DOHH2 (cell line): ENCODE results near the gene STON1.
"Not testable (repeated sequence)": the region's sequence is repeated elsewhere in the genome, so short reads cannot be mapped to it uniquely, and the experiment has no call there.

Experiments
- H3F3A ChIP-seq: fragments of 200-600 bp; sonication (generic), shearing (Covaris generic); 2 replicates; pipeline ENCODE4 v1.6.0; 2016; ENCODE audit warnings: antibody characterized with exemption, mild to moderate bottlenecking; ENCODE audit not compliant: control insufficient read depth, insufficient read depth
- H3K27ac ChIP-seq: fragments of 200-600 bp; sonication (generic); 2 replicates; pipeline ENCODE4 v1.5.1; 2014; ENCODE audit warnings: low read depth, mild to moderate bottlenecking, low read length, moderate library complexity
- H3K27me3 ChIP-seq: fragments of 200-600 bp; sonication (generic); 2 replicates; pipeline ENCODE4 v1.6.1; 2014; ENCODE audit warnings: mild to moderate bottlenecking, low read length, mixed read lengths; ENCODE audit not compliant: control insufficient read depth
- H3K36me3 ChIP-seq: fragments of 200-600 bp; sonication (generic); 2 replicates; pipeline ENCODE4 v1.6.1; 2014; ENCODE audit warnings: mild to moderate bottlenecking, low read length, moderate library complexity, mixed read lengths; ENCODE audit not compliant: control insufficient read depth
- H3K4me1 ChIP-seq: fragments of 200-600 bp; sonication (generic); 2 replicates; pipeline ENCODE4 v1.6.1; 2014; ENCODE audit warnings: mild to moderate bottlenecking, low read length, mixed read lengths; ENCODE audit not compliant: control insufficient read depth
- H3K4me2 ChIP-seq: fragments of 200-600 bp; sonication (generic); 2 replicates; pipeline ENCODE4 v1.6.0; 2014; ENCODE audit warnings: mild to moderate bottlenecking, low read length, moderate library complexity
- H3K4me3 ChIP-seq: fragments of 200-600 bp; sonication (generic); 2 replicates; pipeline ENCODE4 v1.5.1; 2014; ENCODE audit warnings: mild to moderate bottlenecking, low read length, mixed read lengths
- H3K79me2 ChIP-seq: fragments of 200-600 bp; sonication (generic); 2 replicates; pipeline ENCODE4 v1.6.1; 2014; ENCODE audit warnings: mild to moderate bottlenecking, low read length, mixed read lengths; ENCODE audit not compliant: control insufficient read depth
- H3K9me2 ChIP-seq: fragments of 200-600 bp; sonication (generic); replicated peaks from 2 replicates; pipeline ENCODE4 v1.6.1; 2014; ENCODE audit warnings: mild to moderate bottlenecking, low read length, mixed read lengths; ENCODE audit not compliant: control insufficient read depth
- H3K9me3 ChIP-seq: fragments of 200-600 bp; sonication (generic); 2 replicates; pipeline ENCODE4 v1.6.1; 2014; ENCODE audit warnings: antibody characterized with exemption, low read length, mixed read lengths; ENCODE audit not compliant: control insufficient read depth, insufficient read depth
- H4K20me1 ChIP-seq: fragments of 200-600 bp; sonication (generic); 2 replicates; pipeline ENCODE4 v1.6.0; 2014; ENCODE audit warnings: low read depth, mild to moderate bottlenecking, antibody characterized with exemption, low read length, moderate library complexity; ENCODE audit not compliant: control insufficient read depth, insufficient read depth
- CTCF ChIP-seq: fragments of 200-600 bp; sonication (generic); IDR thresholded peaks from one replicate; pipeline ENCODE4 v1.5.1; 2014; ENCODE audit warnings: antibody characterized with exemption, mild to moderate bottlenecking, low read depth, low read length; ENCODE audit not compliant: poor library complexity, severe bottlenecking
- EZH2phosphoT487 ChIP-seq: fragments of 200-600 bp; sonication (generic); IDR thresholded peaks from 2 replicates; pipeline ENCODE4 v1.6.1; 2017; ENCODE audit warnings: borderline replicate concordance, mild to moderate bottlenecking, antibody characterized with exemption, low read length, moderate library complexity, mixed read lengths

The STON1 gene

GRCh38 chr2:48620604-48621003 lies 90.7 kb downstream of the STON1 start:
- Histone ChIP-seq H3K4me1 (no peaks in the 10 kb centered on the region), H3K27me3 (no peaks in the 10 kb centered on the region), H3K36me3 (no peaks in the 10 kb centered on the region), H3K9me2 (no peaks in the 10 kb centered on the region), H3K9me3 (no peaks in the 10 kb centered on the region), H4K20me1 (no peaks in the 10 kb centered on the region), H3K4me3 (no peak overlapping the region), H3K4me2 (no peak overlapping the region), H3K79me2 (no peaks in the 10 kb centered on the region), H3K27ac (no peak overlapping the region), H3F3A (no peaks in the 10 kb centered on the region)
- TF ChIP-seq CTCF = no peak
- no peak for TF ChIP-seq EZH2phosphoT487

- not testable (repeated sequence) for H3K36me3 ChIP-seq, H3K27me3 ChIP-seq, H3K79me2 ChIP-seq, H4K20me1 ChIP-seq, H3F3A ChIP-seq, H3K4me1 ChIP-seq, H3K4me2 ChIP-seq, H3K9me3 ChIP-seq, H3K27ac ChIP-seq, H3K4me3 ChIP-seq, H3K9me2 ChIP-seq
These were observed 92.7 kb downstream of the STON1 start for GRCh38 chr2:48622691-48623090.

- Histone ChIP-seq H3K27ac (no peak overlapping the region), H3K27me3 (no peaks in the 10 kb centered on the region), H4K20me1 (no peaks in the 10 kb centered on the region), H3K9me2 (no peaks in the 10 kb centered on the region), H3K4me1 (no peaks in the 10 kb centered on the region), H3K36me3 (no peaks in the 10 kb centered on the region), H3K4me3 (no peak overlapping the region), H3K4me2 (no peak overlapping the region), H3K9me3 (no peaks in the 10 kb centered on the region), H3F3A (no peaks in the 10 kb centered on the region), H3K79me2 (no peaks in the 10 kb centered on the region)
- TF ChIP-seq EZH2phosphoT487 (no peak), CTCF (no peak)
These were observed 94.7 kb downstream of the STON1 start for GRCh38 chr2:48624696-48625095.

- H4K20me1 ChIP-seq = no peaks in the 10 kb centered on the region
- H3K79me2 ChIP-seq = no peaks in the 10 kb centered on the region
- H3K9me3 ChIP-seq = no peaks in the 10 kb centered on the region
- no peaks in the 10 kb centered on the region for H3K27me3 ChIP-seq
- H3K4me2 ChIP-seq = no peak overlapping the region
- H3K27ac ChIP-seq = no peak overlapping the region
- H3K36me3 ChIP-seq = no peaks in the 10 kb centered on the region
- no peaks in the 10 kb centered on the region for H3K4me1 ChIP-seq
- H3K9me2 ChIP-seq = no peaks in the 10 kb centered on the region
- no peak overlapping the region for H3K4me3 ChIP-seq
- no peaks in the 10 kb centered on the region for H3F3A ChIP-seq
- TF ChIP-seq CTCF (no peak), EZH2phosphoT487 (no peak)
These were observed 96.1 kb downstream of the STON1 start for GRCh38 chr2:48626047-48626446.
